ENCODE results near the gene BBS2.

The BBS2 gene, protein sequence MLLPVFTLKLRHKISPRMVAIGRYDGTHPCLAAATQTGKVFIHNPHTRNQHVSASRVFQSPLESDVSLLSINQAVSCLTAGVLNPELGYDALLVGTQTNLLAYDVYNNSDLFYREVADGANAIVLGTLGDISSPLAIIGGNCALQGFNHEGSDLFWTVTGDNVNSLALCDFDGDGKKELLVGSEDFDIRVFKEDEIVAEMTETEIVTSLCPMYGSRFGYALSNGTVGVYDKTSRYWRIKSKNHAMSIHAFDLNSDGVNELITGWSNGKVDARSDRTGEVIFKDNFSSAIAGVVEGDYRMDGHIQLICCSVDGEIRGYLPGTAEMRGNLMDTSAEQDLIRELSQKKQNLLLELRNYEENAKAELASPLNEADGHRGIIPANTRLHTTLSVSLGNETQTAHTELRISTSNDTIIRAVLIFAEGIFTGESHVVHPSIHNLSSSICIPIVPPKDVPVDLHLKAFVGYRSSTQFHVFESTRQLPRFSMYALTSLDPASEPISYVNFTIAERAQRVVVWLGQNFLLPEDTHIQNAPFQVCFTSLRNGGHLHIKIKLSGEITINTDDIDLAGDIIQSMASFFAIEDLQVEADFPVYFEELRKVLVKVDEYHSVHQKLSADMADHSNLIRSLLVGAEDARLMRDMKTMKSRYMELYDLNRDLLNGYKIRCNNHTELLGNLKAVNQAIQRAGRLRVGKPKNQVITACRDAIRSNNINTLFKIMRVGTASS

DNA sequence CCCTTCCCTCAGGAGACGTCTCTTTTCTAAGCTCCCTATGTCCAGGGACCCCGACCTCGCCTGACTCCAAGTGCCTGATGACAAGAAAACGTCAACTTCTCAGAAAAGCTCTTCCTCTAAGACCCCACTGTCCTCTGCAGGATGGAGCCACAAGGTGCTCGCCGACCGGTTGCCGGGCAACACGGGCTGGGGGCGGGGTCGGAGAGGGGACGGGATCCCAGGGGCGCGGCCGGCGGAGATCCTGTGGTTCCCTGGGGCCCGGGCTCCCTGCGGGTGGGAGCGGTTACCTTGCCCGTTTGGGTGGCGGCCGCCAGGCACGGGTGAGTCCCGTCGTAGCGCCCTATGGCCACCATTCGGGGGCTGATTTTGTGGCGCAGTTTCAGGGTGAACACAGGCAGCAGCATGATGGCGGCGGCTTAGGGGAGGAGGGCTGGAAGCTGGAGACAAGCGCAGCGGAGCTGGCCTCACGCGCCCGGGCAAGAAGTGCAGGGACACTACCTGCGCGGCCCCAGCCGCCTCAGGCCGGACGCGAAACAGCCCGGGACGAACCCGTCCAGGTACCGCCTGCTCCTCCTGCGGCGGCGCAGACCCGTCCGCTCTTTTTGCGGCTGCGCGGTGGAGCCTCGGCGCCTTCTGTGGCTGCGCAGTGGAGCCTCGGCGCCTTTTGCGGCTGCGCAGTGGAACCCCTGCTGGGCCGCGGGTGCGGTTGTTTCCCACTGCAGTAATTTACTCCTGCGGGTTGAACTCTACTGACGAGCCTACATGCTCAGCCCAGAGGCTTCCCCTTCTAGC lies at the start of gene BBS2:
Gene BBS2 (minus strand): TSS at position 566 of the 792 bp plus-strand sequence. CDS start 162 bp downstream, at position 404.
- peak; percentile 97 for DNase-seq

DNA sequence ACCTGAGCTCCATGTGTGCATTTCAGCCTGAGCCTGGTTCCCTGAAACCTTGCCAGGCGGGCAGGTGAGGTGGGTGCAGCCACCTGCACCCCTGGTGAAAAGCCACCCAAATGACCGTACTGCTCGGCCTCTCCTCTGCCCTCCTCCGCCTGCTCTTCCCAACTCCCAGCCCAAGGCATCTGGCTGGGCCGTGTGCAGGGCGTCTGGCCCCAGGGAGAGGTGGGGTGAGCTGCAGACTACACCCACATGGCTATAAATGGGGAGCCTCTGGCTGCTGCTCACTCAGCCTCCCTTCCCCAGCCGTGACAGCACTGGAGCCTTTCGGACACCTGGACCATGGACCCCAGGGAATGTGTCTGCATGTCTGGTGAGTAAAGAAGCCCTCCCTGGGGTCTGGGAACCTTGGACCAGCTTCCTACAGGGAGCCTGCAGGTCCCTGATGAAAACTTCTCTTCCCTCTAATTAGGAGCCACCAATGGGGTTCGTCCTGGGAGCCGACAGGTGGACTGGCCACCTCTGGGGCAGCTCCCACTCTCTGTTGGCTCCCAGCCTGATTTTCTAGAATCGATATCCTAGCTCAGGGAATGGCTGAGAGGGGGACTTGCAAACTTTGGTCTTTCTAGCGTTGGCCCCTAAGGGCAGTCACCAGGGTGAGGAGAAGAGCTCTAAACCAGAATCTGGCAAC lies 45.1 kb upstream of the BBS2 start, which contains the start of gene MT4:
Gene MT4 (plus strand): TSS at position 281 of the 685 bp plus-strand sequence. CDS start 56 bp downstream, at position 337.
- no peak for DNase-seq

DNA sequence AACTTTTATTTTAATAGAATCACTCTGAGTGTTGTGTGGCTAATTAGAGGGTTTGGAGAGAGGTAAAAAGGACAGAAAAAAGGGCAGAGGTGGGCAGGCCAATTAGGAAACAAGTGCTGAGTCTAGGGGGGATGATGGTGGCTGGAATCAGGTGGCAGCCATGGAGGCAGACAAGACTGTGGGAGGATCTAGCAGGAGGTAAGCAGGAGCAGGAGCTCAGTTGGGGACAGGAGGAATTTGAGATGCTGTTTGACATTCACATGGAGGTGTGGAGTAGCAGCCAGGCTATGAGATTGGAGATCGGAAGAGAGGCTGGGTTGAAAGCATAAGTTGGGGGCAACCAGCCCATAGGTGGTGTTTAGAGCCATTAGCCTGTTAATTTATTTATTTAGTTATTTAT lies 41.3 kb upstream of the BBS2 start:
- DNase-seq: no peak

DNA sequence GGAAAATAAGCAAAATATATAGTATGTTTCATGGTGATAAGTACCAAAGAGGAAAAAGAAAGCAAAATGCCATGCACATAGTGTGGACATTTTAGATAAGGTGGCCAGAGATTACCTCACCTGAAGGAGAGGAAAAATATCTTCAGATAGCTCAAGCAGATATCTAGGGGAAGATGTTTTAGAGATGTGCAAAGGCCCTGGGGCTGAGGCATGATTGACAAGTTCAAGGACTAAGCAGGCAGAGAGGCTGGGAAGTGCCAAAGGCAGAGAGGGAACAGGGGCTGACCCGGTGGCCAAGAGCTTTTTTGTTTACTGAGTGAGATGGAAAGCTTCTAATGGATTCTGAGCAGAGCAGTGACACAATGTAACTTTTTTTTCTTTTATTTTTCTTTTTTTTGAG lies 40.6 kb upstream of the BBS2 start:
- DNase-seq: no peak

DNA sequence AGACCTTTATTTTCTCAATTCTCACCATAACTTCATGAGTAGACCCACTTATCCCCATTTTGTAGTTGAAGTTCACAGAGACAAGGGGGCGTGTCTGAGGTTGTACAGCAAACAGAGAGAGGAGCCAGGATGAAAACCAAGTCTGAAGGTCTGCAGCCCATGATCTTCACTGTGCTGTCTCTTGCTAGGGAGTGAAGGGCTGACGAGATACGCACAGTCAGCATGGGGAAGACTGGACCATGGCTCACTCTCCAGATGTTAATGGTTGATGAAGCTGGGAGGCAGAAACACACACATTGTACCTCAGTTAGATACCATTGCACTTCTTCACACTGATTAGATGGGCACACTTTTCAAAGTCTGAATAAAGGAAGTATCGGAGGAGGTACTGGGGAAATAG lies 39.3 kb upstream of the BBS2 start:
- no peak for DNase-seq

DNA sequence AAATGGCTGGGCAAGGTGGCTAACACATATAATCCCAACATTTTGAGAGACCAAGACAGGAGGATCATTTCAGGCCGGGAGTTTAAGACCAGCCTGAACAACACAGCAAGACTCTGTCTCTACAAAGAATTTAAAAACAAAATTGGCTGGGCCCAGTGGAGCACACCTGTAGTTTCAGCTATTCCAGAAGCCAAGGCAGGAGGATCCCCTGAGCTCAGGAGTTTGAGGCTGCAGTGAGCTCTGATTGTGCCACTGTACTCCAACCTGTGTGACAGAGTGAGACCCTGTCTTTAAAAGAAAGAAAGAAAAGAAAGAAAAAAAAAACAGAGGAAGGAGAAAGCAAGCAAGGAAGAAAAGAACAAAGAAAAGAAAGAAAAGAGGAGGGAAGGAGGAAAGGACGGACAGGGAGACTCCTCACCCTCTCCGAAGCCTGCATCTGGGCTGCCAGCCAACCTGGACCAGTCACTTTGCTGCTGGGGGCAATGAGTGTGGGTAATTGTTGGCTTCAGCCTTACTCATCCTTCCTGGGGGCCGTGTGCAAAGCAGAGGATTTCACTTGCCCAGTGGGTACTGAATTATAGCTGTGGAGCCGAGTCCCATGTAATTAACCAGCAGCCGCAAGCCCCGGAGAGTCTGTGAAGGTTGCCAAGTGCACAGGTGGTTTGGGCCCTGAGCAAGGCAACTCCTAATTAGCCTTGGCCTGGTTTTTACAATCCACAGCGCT lies 38.4 kb upstream of the BBS2 start:
- DNase-seq: no peak

DNA sequence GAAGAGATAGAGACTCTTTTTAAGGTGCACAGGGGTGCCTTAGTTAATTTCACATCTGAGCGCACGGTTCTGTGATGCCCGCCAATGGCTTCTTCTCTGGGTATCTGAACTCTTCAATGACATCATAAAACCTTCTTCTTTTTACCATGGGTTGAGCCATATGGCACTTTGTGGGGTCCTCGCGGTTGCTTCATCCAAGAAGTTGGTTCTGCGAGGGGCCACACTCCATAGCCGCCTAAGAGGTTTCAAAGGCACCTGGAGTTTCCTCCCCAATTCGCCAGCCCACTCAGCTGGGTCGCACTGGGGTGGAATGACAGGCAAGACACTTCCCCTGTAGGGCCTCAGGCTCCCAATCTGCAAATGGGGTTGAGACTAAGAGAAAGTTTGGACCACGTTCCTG lies 34.6 kb upstream of the BBS2 start:
- no peak for DNase-seq

DNA sequence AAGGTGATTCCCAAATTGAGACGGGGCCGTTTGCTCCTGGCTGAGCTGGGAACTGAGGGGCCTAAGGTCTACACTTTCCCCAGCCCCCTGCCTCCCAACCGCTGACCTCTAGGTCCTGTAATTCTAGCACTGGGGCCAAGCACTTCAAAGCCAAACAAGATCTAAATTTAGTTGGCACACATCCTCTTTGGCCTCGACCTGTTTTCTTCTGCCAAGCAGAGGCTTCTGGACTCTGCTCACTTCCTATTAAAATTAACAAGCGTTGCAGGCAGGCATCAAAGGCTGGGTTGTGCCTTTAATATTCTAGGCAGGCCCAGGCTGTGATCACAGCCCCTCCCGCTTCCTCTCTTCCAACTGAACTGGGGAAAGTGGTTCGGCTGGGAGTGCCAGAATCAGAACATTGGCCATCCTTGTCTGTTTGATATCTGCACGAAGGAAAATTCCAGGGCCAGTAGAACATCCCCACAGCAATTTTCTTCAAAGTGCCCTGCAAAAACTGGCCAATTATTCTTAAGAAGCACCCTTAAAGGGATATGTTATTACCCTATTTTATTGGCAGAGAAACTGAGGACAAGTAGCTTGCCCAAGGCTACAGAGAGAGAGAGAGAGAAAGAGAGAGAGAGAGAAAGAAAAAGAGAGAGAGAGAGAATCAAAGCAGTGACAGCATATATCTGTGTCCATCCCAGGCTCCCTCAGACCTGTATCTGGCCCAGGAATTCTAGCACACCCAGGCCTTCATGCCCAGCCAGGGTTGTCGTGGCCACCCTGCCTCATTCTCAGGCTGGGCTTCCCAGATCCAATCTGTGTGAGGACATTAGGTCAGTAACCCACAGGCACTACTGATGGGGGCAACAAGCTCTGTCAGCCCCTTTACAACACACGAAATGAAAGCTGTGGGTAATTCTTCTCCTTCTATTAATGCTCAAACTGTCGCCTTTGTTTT lies 32.2 kb upstream of the BBS2 start:
- no peak for DNase-seq

DNA sequence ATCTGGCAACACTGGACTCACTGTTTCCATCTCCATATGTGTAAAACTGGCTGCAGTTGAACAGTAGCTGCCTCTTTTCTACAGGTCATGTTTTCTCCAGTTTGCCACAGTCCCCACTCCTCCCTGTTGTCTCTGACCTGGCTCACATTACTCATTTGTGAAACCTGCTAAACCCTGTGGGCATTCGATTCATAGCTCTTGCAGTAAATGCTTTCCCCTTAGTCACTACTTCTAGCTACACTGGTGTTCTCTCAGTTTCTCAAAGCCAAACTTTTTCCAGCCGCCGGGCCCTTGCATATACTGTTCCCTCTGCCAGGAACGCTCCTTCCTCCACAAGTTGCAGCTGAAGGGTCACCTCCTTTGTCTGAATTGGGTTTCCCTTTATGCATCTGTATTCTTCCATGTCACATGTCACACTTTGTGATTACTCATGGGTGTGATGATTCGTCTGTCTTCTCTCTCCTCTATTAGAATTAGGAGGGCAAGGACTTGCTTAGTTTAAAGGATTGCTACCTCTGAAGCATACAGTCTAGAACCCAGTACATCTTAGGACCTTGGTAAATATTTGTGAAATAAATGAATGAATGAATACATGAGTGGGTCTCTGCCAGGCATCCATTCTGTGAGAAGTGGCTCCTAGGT lies 30.0 kb upstream of the BBS2 start:
- no peak for DNase-seq

DNA sequence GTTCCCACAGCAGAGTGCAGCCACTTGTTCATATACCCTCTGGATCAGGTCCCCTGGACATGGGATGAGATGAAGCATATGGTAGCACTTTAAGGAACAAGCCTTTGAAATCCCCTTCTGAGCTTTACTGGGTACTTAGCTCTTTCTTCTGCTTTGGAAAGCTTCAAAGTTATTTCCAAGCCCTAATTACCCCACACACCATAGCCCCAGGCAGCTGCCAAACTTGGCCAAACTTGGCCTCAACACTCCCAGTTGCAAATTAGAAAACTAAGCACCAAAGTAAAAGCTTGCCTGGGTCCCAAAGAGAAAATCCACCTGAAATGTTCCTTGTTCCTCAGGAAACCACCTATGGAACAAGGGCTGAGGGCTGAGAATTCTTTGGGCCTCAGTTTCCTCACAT lies 29.3 kb upstream of the BBS2 start:
- DNase-seq: no peak

DNA sequence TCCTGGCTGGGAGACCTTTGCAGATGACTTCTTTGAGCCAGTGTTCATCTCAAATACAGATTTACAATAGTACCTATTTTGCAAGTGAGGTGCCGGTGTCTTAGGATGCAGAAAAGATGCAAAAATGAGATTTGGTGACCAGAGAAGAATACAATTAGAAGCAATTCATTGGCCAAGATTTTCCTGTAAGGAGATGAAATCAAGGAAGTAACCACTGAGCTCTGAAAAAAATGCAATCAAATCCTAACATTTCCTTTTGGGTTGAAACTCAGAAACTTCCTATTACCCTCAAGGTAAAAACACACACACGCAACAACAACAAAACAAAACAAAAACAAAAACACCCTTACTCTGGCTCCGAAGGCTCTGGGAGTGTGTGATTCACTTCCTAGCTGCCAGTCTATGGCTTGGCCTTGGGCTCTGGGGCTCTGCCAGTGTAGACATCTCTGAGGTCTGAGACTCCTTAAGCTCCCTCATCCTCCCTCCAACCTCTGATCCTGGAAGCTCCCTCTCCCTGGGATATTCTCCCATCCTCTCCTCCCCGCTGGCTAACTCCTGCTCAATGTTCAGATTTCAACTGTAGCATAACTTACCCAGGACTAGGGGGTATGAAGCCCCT lies 28.2 kb upstream of the BBS2 start:
- no peak for DNase-seq

DNA sequence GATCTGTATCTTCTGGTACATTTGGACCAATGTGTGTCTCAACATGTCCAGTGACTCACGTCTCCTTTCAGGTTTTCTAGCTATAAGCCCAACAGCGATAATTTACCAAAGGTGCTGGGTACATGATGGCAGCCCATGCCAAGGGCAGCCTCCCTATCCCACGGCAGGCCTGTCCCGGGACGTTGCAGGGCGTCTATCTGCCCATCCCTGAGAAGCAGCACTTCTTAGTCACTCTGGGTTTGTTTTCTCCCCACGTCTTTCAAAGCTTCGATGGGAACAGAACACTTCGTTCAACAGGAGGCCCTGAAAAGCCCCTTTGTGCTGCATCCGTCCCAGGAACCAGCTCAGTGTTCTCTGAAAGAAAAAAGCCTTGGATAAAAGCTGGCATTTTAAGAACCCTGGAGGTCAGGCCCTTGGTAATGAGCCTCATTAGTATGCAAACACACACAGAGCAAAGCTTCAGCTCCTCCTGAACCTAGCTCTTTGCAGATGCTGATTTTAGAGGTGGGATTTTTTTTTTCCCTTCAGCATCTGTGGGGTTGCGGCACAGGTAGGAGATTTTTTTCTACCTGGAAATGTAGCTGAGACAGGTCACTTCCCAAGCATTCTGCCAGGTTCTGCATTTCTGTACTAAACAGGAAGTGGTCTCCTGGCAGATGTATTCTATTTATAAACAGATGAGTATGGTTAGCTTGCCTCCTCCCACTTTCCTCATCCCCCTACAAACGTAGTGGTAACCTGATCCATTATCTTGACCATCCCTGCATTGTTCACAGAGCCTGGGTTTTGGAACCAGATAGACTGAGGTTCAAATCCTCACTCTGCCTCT lies 27.5 kb upstream of the BBS2 start:
- DNase-seq: no peak

DNA sequence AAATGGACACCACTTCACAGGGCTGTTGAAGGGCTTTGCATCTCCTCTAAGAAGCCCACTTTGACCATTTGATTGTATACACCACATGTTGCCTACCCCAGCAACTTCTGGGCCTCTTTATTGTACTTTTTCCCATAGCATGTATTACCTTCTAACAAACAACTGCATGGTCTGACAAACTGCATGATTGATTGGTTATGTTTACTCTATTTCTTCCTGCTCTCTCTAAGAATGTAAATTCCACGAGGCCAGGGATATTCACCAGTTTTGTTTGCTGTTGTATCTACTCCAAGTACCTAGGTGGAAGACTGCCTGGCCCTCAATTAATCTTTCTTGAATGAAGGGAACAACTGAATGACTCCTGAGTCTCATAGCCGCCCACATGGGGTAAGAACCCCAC lies 22.2 kb upstream of the BBS2 start:
- DNase-seq: no peak

DNA sequence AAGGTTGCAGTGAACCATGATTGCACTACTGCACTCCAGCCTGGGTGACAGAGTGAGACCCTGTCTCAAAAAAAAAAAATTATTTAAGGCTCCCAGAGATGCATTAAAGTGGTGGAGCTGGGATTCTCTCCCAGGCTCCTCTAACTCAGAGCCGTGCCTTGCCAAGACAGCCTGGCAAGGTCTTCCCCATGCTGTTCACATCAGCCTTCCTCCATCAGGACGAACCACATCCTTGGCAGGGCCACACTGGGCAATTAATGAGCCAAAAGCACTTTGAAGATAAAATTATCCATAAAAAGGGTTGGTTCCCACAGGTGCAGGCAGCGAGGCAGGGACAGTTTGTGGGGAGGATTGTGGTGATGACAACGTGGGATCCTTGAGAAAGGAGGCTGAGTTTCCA lies 19.8 kb upstream of the BBS2 start:
- no peak for DNase-seq

DNA sequence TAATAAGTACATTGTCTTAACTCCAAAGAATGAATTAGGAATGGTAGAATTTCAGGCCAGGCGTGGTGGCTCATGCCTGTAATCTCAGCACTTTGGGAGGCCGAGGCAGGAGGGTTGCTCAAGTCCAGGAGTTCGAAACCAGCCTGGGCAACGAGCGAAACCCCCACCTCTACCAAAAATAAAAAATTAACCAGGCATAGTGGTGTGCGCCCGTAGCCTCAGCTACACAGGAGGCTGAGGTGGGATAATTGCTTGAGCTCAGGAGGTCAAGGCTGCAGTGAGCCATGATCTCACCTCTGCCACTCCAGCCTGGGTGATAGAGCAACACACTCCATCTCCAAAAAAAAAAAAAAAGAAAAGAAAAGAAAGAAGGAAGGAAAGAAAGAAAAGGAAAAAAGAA lies 18.5 kb upstream of the BBS2 start:
- DNase-seq: no peak

DNA sequence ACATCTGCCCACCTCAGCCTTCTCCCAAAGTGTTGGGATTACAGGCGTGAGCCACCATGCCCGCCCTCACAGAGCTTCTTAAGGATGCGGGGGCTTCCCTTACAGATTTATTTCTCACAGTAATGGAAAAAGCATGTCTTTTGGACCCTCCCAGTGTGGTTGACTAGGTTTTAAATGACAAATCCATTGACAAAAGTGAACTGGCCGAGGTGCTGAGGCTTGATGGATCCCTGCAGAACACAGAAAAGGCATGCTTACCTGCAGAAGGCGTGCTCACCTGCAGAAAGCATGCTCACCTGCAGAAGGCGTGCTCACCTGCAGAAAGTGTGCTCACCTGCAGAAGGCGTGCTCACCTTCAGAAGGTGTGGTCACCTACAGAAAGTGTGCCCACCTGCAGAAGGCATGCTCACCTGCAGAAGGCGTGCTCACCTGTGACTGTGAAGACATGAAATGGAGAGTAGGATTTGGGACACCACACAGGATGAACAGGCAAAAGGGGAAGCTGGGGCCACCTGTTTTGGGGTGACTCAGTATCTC lies 15.1 kb upstream of the BBS2 start:
- no peak for DNase-seq

DNA sequence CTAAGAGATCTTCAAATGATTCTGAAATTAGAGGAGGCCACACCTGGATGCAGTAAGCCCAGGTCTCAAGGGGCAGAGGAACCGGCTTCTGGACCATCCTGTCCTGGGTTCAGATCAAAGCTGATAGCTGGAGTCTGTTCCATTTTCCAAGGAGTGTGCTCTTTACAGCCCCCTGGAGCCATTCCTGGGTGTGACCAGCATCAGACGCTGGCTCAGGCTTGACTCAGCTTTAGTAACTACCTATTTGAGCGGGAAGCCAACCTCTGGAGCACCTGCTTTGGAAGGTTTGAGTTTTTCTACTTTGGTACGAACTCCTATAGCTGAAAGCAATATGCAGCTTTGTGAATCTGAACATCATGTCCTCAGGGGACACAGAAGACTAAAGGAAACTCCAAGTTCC lies 12.9 kb upstream of the BBS2 start:
- no peak for DNase-seq

DNA sequence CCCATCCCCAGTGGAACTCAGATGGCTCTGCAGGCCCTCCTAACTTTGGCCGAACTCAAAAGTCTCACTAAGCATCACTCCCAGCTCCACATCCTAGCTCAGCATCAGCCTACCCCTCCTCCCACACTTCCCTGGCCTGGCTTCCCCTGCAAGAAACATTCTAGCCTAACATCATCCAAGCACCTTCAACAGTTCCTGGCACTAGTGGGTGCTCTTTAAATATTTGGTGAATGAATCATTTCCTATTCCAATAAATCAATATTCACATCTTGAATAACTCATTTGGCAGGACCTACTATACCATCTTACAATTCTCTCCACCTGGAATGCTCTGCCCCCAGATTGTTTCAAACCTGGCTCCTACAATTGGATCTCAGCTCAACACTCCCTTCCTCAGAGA lies 11.0 kb upstream of the BBS2 start:
- DNase-seq: no peak

DNA sequence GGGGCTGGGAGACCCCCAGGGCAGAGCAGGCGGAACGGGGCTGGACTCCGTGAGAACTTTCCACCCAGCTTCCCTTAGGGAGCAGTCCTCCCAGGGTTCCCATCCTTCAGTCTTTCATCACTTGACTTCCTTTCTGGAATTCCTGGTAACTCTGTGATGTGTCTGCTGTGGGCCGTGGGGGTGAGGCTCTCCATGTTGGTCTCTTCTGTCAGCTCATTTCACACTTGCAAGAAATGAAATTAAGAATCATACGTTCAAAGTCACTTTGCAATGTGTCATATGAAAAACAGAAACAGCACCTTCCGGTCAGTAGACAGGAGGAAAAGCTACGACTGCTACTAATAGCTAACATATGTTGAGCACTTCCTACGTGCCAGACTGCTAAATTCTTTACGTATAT lies 5.4 kb upstream of the BBS2 start:
- no peak for DNase-seq

Data from activated CD8-positive, alpha-beta memory T cell treated with anti-CD3 and anti-CD28 coated beads for 24 hours (primary cell).